ENCODE data around the gene DAW1. TPM values are rescaled to one million over a fixed set of nuclear protein-coding genes. Genes with fewer than 3 reads are reported as not detected.

The DAW1 gene
- total RNA-seq, 4 donors from 2014 or later, result not detected

DNA sequence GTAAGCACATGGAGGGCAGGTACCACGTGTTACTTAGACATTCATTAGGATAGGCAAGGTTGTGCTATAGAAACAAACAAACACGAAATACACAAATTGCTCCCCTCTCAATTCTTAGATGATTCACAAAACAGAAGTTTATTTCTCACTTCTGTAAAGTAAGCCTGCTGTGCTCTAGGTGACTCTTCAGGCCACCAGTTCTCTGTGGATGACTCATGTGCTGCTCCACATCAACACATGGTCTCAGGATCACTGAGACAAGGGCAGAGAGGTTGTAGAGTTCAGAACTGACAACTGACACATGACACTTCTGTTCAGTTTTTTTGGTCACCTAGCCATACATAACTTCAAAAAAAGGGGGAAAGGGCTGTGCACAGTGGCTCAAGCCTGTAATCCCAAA lies 70.6 kb downstream of the DAW1 start:
- TF ChIP-seq, protein P1, sequence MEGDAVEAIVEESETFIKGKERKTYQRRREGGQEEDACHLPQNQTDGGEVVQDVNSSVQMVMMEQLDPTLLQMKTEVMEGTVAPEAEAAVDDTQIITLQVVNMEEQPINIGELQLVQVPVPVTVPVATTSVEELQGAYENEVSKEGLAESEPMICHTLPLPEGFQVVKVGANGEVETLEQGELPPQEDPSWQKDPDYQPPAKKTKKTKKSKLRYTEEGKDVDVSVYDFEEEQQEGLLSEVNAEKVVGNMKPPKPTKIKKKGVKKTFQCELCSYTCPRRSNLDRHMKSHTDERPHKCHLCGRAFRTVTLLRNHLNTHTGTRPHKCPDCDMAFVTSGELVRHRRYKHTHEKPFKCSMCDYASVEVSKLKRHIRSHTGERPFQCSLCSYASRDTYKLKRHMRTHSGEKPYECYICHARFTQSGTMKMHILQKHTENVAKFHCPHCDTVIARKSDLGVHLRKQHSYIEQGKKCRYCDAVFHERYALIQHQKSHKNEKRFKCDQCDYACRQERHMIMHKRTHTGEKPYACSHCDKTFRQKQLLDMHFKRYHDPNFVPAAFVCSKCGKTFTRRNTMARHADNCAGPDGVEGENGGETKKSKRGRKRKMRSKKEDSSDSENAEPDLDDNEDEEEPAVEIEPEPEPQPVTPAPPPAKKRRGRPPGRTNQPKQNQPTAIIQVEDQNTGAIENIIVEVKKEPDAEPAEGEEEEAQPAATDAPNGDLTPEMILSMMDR (IDR thresholded peaks at IDR 0.05), result no peak
- TF ChIP-seq POLR2A (IDR thresholded peaks at IDR 0.05), result no peak
- Histone ChIP-seq H3K4me1 (no peaks in the 10 kb centered on the region), H3K27ac (no peak overlapping the region), H3K36me3 (no peaks in the 10 kb centered on the region), H3K27me3 (no peaks in the 10 kb centered on the region), H3K4me3 (replicated peaks in 1 of 3) (no peak overlapping the region), H3K9me3 (no peaks in the 10 kb centered on the region)
- 81 to 84% methylated on average over 2 of the region's 2 CpGs for WGBS, 2 donors
- no peak for DNase-seq
- intact Hi-C loops (cut with DNase I), result no loop called here

DNA sequence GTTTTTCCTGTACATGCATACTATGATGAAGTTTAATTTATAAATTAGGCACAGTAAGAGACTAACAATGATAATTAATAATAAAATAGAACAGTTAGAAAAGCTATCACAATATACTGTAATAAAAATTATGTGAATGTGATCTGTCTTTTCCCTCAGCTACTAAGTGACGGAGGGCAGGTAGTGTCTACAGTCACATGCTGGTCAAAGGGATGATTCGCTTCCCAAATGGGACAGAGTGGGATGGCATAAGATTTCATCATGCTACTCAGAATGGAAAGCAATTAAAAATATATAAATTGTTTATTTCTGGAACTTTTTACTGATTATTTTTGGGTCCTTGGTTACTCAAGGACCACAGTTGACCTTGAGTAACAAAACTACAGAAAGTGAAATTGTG lies 71.5 kb downstream of the DAW1 start:
- Histone ChIP-seq H3K27ac (no peak overlapping the region), H3K9me3 (no peaks in the 10 kb centered on the region), H3K4me3 (replicated peaks in 1 of 3) (no peak overlapping the region), H3K4me1 (no peaks in the 10 kb centered on the region), H3K27me3 (no peaks in the 10 kb centered on the region), H3K36me3 (no peaks in the 10 kb centered on the region)
- 96 to 97% methylated on average over 2 of the region's 2 CpGs for WGBS, 2 donors
- DNase-seq, result no peak
- intact Hi-C loops (cut with DNase I), result no loop called here
- no peak for TF ChIP-seq POLR2A (IDR thresholded peaks at IDR 0.05)

DNA sequence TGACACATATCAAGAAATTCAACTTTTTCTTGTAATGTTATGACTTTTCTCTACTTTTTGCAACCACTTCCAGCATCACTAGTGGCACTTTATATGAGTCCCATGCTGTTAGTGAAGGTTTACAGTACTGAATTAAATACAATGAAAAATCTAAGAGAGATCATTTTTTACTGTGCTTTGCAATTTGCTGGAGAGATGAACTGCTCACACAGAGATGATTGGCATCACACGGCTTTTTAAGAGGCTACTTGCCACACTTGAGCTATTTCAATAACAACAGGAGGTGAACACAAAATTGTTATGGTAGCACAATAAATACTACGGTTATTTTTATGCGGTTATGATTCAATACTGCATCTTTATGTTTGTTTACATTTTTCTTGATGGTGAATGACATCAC lies 88.9 kb downstream of the DAW1 start:
- TF ChIP-seq, protein P1 (IDR thresholded peaks at IDR 0.05), result no peak
- no peak for TF ChIP-seq POLR2A (IDR thresholded peaks at IDR 0.05)
- Histone ChIP-seq H3K9me3 (no peaks in the 10 kb centered on the region), H3K27me3 (no peaks in the 10 kb centered on the region), H3K27ac (no peak overlapping the region), H3K4me1 (no peaks in the 10 kb centered on the region), H3K36me3 (no peaks in the 10 kb centered on the region), H3K4me3 (replicated peaks in 1 of 3) (no peak overlapping the region)
- WGBS, 2 donors, result 69 to 70% methylated on average over 3 of the region's 3 CpGs
- intact Hi-C loops (cut with DNase I), result no loop called here
- no peak for DNase-seq

DNA sequence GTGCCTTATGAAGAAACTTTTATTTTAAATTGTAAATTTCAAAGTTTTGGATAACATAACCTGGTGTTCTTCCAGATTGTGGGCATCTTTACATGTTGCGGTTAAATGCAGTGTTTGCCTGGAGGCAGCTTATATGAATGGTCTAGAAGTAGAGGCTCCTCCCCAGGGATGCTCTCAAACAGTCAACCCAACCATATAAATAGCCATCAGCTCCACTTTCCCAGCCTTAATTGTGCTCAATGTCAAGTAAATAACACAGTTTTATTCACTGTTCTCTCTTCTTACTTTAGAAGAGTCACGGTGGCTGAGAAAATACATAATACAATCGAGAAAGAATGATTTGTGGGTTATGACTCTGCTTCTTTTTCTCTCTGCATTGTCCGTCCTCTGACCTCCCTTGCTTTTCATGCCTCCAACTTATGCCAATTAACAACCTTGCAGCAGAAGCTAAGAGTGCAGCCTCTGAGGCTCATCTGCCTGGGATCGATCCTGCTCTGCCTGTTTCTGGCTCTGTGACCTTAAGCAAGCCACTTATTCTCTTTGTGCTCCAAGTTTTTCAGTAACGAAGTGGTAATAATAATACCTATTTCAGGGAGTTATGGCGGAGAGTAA lies 100.3 kb downstream of the DAW1 start:
- H3K4me1 ChIP-seq, result no peaks in the 10 kb centered on the region
- H3K9me3 ChIP-seq, result no peaks in the 10 kb centered on the region
- TF ChIP-seq POLR2A (IDR thresholded peaks at IDR 0.05), result no peak
- TF ChIP-seq, protein P1 (IDR thresholded peaks at IDR 0.05), result no peak
- intact Hi-C loops (cut with DNase I), result no loop called here
- no peaks in the 10 kb centered on the region for H3K36me3 ChIP-seq
- no peak overlapping the region for H3K4me3 ChIP-seq (replicated peaks in 1 of 3)
- no peak overlapping the region for H3K27ac ChIP-seq
- no peaks in the 10 kb centered on the region for H3K27me3 ChIP-seq
- no peak for DNase-seq
- WGBS, 2 donors, result 82 to 86% methylated on average over 7 of the region's 7 CpGs

DNA sequence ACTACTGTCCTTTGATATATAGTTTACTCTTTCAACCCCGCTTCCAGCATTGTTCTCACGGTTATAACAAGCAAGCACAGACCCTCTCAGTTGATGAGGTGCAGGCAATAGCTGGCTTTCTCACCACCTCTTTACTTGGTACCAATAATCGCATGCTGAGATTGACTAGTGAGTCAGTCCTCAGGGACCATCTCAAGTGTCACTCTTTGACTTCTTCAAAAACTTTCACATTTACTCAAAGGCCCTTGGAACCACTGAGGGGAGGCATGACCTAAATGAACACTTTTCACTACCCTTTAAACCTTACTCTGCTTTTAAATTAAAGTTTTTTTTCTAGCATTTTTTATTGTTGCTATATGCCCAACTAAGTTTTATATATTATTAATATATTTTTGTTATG lies 101.8 kb downstream of the DAW1 start:
- no peaks in the 10 kb centered on the region for H3K9me3 ChIP-seq
- intact Hi-C loops (cut with DNase I), result no loop called here
- H3K4me1 ChIP-seq, result no peaks in the 10 kb centered on the region
- no peak overlapping the region for H3K27ac ChIP-seq
- no peak overlapping the region for H3K4me3 ChIP-seq (replicated peaks in 1 of 3)
- WGBS, 2 donors, result 39 to 48% methylated on average over 3 of the region's 3 CpGs
- H3K27me3 ChIP-seq, result no peaks in the 10 kb centered on the region
- TF ChIP-seq, protein P1 (IDR thresholded peaks at IDR 0.05), result no peak
- TF ChIP-seq POLR2A (IDR thresholded peaks at IDR 0.05), result no peak
- DNase-seq, result no peak
- no peaks in the 10 kb centered on the region for H3K36me3 ChIP-seq

Small RNAs within 50 kb of the gene (small RNA-seq; reads per million reads assigned to genes)
- gene RF00402, result not detected

Other genes with a start within 250 kb of the DAW1 start
- gene SCYGR5, start 204.8 kb upstream of the DAW1 start, total RNA-seq, result not detected
- gene SLC19A3, start 153.6 kb upstream of the DAW1 start, total RNA-seq, result 1 to 10 TPM in 1 of 4 donors, under 1 TPM in 3; 0.79 to 2.6 (median 0.86) TPM
- not detected for gene SCYGR6, start 146.9 kb upstream of the DAW1 start, total RNA-seq
- gene SCYGR7, start 143.3 kb upstream of the DAW1 start, total RNA-seq, result not detected
- not detected for gene SCYGR8, start 125.7 kb upstream of the DAW1 start, total RNA-seq
- not detected for gene CCL20, start 57.8 kb upstream of the DAW1 start, total RNA-seq

Data from thyroid gland (tissue), 4 donors.